HepG2 (cell line): ENCODE data around the gene RECQL5. TPM values are rescaled to one million over a fixed set of nuclear protein-coding genes. Genes with fewer than 3 reads are reported as not detected.
"Not testable (repeated sequence)": the region's sequence is repeated elsewhere in the genome, so short reads cannot be mapped to it uniquely, and the experiment has no call there.

Experiments used
- ATAC-seq: fragments of 200-7000 bp; cut with Tn5 transposase; 3 replicates; pipeline ENCODE4 v1.9.1; 2020; ENCODE audit warnings: mild to moderate bottlenecking, moderate library complexity
- BruUV-seq: library from RNA; stranded (reverse); fragments of 400-500 nt; replicated peaks from 2 replicates; lab custom pipeline; 2021; lab: Mats Ljungman, UMichigan
- CTCF ChIA-PET: fragments of 300-600 bp; formaldehyde crosslinking; extraction: SDS; loops from one replicate; lab custom pipeline; 2021; ENCODE audit warnings: low total read pairs, inconsistent platforms, low intra/inter-chr PET ratio; lab: Yijun Ruan, JAX
- POLR2A ChIA-PET: fragments of 350-600 bp; sonication (Branson Sonifier 250); formaldehyde crosslinking; loops from one replicate; lab custom pipeline; 2020; ENCODE audit warnings: antibody characterized with exemption, inconsistent platforms; lab: Yijun Ruan, JAX
- DNase-seq: peaks from one replicate; pipeline ENCODE4 v3.0.0-alpha.2; 2015; ENCODE audit warnings: low spot score
- FAIRE-seq: peaks from 3 replicates; lab custom pipeline; 2011; peaks lifted over from hg19 to GRCh38; lab: Jason Lieb, UNC
- H2AFZ ChIP-seq: one replicate; pipeline ENCODE4 v1.6.1; 2011; ENCODE audit warnings: low read length, inconsistent platforms
- H3K27ac ChIP-seq: fragments of 300-600 bp; 3 replicates; pipeline ENCODE4 v1.8.0; 2011; ENCODE audit warnings: mixed run types, mild to moderate bottlenecking, mixed read lengths, low read length, inconsistent platforms; ENCODE audit not compliant: insufficient read depth; ENCODE audit errors: extremely low read length
- H3K27me3 ChIP-seq, 2 experiments: fragments of 200-600 bp in 1 of 2; 2 replicates in 1 of 2; 3 replicates in 1 of 2; pipeline versions ENCODE4 v1.6.0 to v1.8.0; 2011; ENCODE audit warnings: low read length in 2 of 2, mild to moderate bottlenecking in 2 of 2, moderate library complexity in 2 of 2, inconsistent platforms in 1 of 2; ENCODE audit not compliant: insufficient read depth in 2 of 2, control insufficient read depth in 1 of 2
- H3K36me3 ChIP-seq, 2 experiments: fragments of 200-600 bp in 1 of 2; replicated peaks in 1 of 2; 2 replicates in 1 of 2; 3 replicates in 1 of 2; pipeline versions ENCODE4 v1.5.1 to v1.8.0; 2011; ENCODE audit warnings: low read length in 2 of 2, inconsistent platforms in 1 of 2; ENCODE audit not compliant: insufficient read depth in 2 of 2, control insufficient read depth in 1 of 2
- H3K4me1 ChIP-seq: 2 replicates; pipeline ENCODE4 v1.5.1; 2012; ENCODE audit warnings: low read length, inconsistent platforms; ENCODE audit not compliant: insufficient read depth
- H3K4me2 ChIP-seq: 2 replicates; pipeline ENCODE4 v1.6.0; 2011; ENCODE audit warnings: low read depth, low read length, inconsistent platforms
- H3K4me3 ChIP-seq, 3 experiments: fragments of 200-600 bp in 1 of 3; sonication (generic), shearing (Covaris generic) in 1 of 3; replicated peaks in 1 of 3; 2 replicates each; pipeline ENCODE4 v1.5.1; 2011 to 2016; ENCODE audit warnings: low read length in 3 of 3, inconsistent platforms in 2 of 3, low read depth in 2 of 3, mild to moderate bottlenecking in 2 of 3, control low read depth in 1 of 3, mixed read lengths in 1 of 3; ENCODE audit not compliant: insufficient read depth in 1 of 3
- H3K79me2 ChIP-seq: one replicate; pipeline ENCODE4 v1.6.1; 2011; ENCODE audit warnings: low read length, inconsistent platforms; ENCODE audit not compliant: insufficient read depth
- H3K9ac ChIP-seq: 2 replicates; pipeline ENCODE4 v1.6.0; 2011; ENCODE audit warnings: mild to moderate bottlenecking, low read depth, low read length, inconsistent platforms; ENCODE audit not compliant: insufficient read depth
- H3K9me3 ChIP-seq: 2 replicates; pipeline ENCODE4 v1.5.1; 2012; ENCODE audit warnings: mild to moderate bottlenecking, low read length
- H4K20me1 ChIP-seq: 2 replicates; pipeline ENCODE4 v1.6.0; 2011; ENCODE audit warnings: inconsistent platforms, mild to moderate bottlenecking, low read length, moderate library complexity; ENCODE audit not compliant: insufficient read depth
- CEBPG ChIP-seq: IDR thresholded peaks from 2 replicates; pipeline ENCODE4 v1.6.1; 2016
- ZNF121 ChIP-seq: sonication (generic); formaldehyde crosslinking; IDR thresholded peaks from 2 replicates; pipeline ENCODE4 v1.5.0; 2020; ENCODE audit warnings: mild to moderate bottlenecking, missing genetic modification reagents
- ZNF362 ChIP-seq: sonication (generic); formaldehyde crosslinking; IDR thresholded peaks from 2 replicates; pipeline ENCODE4 v1.4.0; 2020; ENCODE audit warnings: missing genetic modification reagents, mild to moderate bottlenecking, borderline replicate concordance
- ZNF770 ChIP-seq: sonication (generic); formaldehyde crosslinking; IDR thresholded peaks from 2 replicates; pipeline ENCODE4 v1.5.0; 2020; ENCODE audit warnings: mild to moderate bottlenecking, missing genetic modification reagents
- WGBS: methylation state at CpG from one replicate; pipeline ENCODE4 v1.1.6; 2017; ENCODE audit warnings: low lambda C conversion rate; 5-methylcytosine and 5-hydroxymethylcytosine counted together
- in situ Hi-C: cut with HindIII; loops from 2 replicates; pipeline ENCODE4 v1.10.0; 2017; ENCODE audit warnings: low pct_unique_long_range_greater_than_20kb; ENCODE audit not compliant: extremely low pct_ligation_motif_present
- intact Hi-C: fragments of 100-400 bp; cut with micrococcal nuclease; formaldehyde crosslinking; loops from one replicate; pipeline ENCODE4 v1.10.0; 2022; ENCODE audit not compliant: unreplicated experiment
- polyA plus RNA-seq, 8 experiments: library from polyadenylated mRNA; depleted of rRNA in 3 of 8; stranded (reverse) in 7 of 8; unstranded in 1 of 8; fragments of >200 nt; fragmentation: Illumina TruSeq in 4 of 8; extraction: Trizol in 4 of 8; gene quantifications; 2 replicates each; pipeline versions ENCODE4 v1.2.1 to v1.2.3, GENCODE V29; 2011 to 2016; ENCODE audit warnings: low read depth in 4 of 8, missing spikeins in 1 of 8, mixed read lengths in 1 of 8; ENCODE audit not compliant: insufficient read depth in 1 of 8
- total RNA-seq, 5 experiments: library from RNA; depleted of rRNA; stranded (reverse); fragments of >200 nt; fragmentation: Illumina TruSeq; extraction: Trizol; gene quantifications; 2 replicates each; pipeline ENCODE4 v1.2.3, GENCODE V29; 2016; ENCODE audit warnings: low read depth in 1 of 5

The RECQL5 gene
- total and polyA plus RNA-seq, 2 of the 13 experiments (the other 11 are each of a cell fraction or from before 2014, with no cell fraction given): 27.7 to 32.0 TPM

DNA sequence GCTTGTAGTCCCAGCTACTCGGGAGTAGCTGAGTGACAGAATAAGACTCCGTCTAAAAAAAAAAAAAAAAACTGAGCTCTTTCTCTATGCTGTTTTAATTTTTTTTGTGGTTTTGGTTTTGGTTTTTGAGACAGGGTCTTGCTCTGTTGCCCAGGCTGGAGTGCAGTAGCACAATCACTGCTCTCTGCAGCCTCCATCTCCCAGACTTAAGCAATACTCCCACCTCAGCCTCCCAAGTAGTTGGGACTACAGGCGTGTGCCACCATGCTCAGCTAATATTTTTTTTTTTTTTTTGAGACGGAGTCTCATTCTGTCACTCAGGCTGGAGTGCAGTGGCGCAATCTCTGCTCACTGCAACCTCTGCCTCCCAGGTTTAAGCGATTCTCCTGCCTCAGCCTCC is 83.8 kb downstream of the RECQL5 start:
- POLR2A ChIA-PET: interaction anchor here (0.8 to 1.8 kb wide), 3 partner anchors 26 to 30 kb away, joined by 3 to 4 read pairs (median 4); no protein-coding TSS in a partner anchor
- in situ Hi-C loops, FAIRE-seq, ATAC-seq, intact Hi-C loops, H2AFZ ChIP-seq, DNase-seq, BruUV-seq, H3K36me3 ChIP-seq, H3K27me3 ChIP-seq, H3K9ac ChIP-seq, H3K4me2 ChIP-seq, H3K4me3 ChIP-seq, H3K9me3 ChIP-seq, H4K20me1 ChIP-seq, H3K79me2 ChIP-seq, H3K27ac ChIP-seq, CTCF ChIA-PET: not testable (repeated sequence)
- TF ChIP-seq ZNF121 (CRISPR knock-in tag): peak; percentile 79
- TF ChIP-seq ZNF770 (CRISPR knock-in tag): 0 out of 2 replicates have a peak, but pooled peaks have one; percentile 38
- TF ChIP-seq CEBPG (CRISPR knock-in tag): peak; percentile 24; the same call in 1 of the 2 replicates
- peak; percentile 45; the same call in 1 of the 2 replicates for TF ChIP-seq ZNF362
- peaks cover 49% of the 10 kb centered on the region for H3K4me1 ChIP-seq
- 43% methylated on average over 6 of the region's 6 CpGs for WGBS
